Adrenal gland (tissue), 12 donors: Measurements from ENCODE around the gene PLIN3. TPM values are rescaled to one million over a fixed set of nuclear protein-coding genes. Genes with fewer than 3 reads are reported as not detected.

Experiments used
- DNase-seq, 7 donors: peaks; one replicate each; pipeline ENCODE4 v3.0.0-alpha.2; 2019 to 2020
- H3K27ac ChIP-seq, 5 donors: fragments of 200-600 bp; sonication (generic) in 4 of 5; 1 replicate in 3 of 5; 2 replicates in 2 of 5; pipeline versions ENCODE4 v1.5.1 to v1.8.0; 2016 to 2020; ENCODE audit warnings: mild to moderate bottlenecking in 1 of 5
- H3K27me3 ChIP-seq: fragments of 200-600 bp; 2 replicates; pipeline ENCODE4 v1.8.0; 2021
- H3K36me3 ChIP-seq, 2 donors: fragments of 200-600 bp; replicated peaks in 1 of 2; 1 replicate in 1 of 2; 2 replicates in 1 of 2; pipeline versions ENCODE4 v1.5.1 to v1.8.0; 2018 to 2022
- H3K4me1 ChIP-seq, 2 donors: fragments of 200-600 bp; replicated peaks in 1 of 2; 1 replicate in 1 of 2; 2 replicates in 1 of 2; pipeline versions ENCODE4 v1.5.1 to v1.8.0; 2018 to 2021
- H3K4me3 ChIP-seq, 4 donors: fragments of 200-600 bp; sonication (generic) in 3 of 4; one replicate each; pipeline ENCODE4 v1.5.1; 2016 to 2018
- H3K9me3 ChIP-seq, 3 donors: fragments of 200-600 bp; sonication (generic) in 1 of 3; replicated peaks in 1 of 3; 1 replicate in 2 of 3; 2 replicates in 1 of 3; pipeline versions ENCODE4 v1.5.1 to v1.8.0; 2016 to 2021
- CTCF ChIP-seq, 6 experiments: fragments of 450-650 bp in 4 of 6; fragments of 200-600 bp in 2 of 6; sonication (generic) in 1 of 6; IDR thresholded peaks; 1 replicate in 5 of 6; 2 replicates in 1 of 6; pipeline versions ENCODE4 v1.5.1 to v1.8.0; 2016 to 2021; ENCODE audit warnings: antibody characterized with exemption in 6 of 6, mild to moderate bottlenecking in 2 of 6, moderate library complexity in 1 of 6
- POLR2A ChIP-seq, 2 donors: fragments of 450-650 bp; IDR thresholded peaks; one replicate each; pipeline ENCODE4 v1.6.1; 2017; ENCODE audit warnings: antibody characterized with exemption in 2 of 2, mild to moderate bottlenecking in 2 of 2, moderate library complexity in 1 of 2
- WGBS, 4 donors: extraction: QIAGEN DNeasy Blood & Tissue Kit in 2 of 4; methylation state at CpG; one replicate each; pipeline versions ENCODE4 v1.1.5 to v1.1.7; 2013 to 2017; 5-methylcytosine and 5-hydroxymethylcytosine counted together
- intact Hi-C, 2 donors: fragments of 100-400 bp; cut with DNase I; formaldehyde crosslinking; loops; one replicate each; pipeline versions ENCODE4 v1.14.1 to v1.15.0; 2022 to 2023
- polyA plus RNA-seq, 3 donors: library from polyadenylated mRNA; stranded (reverse); fragments of 200-250 nt in 2 of 3; fragments of 350-450 nt in 1 of 3; fragmentation: Illumina TruSeq in 1 of 3; extraction: RNeasy Lipid Tissue Mini Kit (QIAGEN cat#74804) in 1 of 3; gene quantifications; one replicate each; pipeline ENCODE4 v1.2.3, GENCODE V29; 2013 to 2014
- total RNA-seq, 9 donors: library from RNA; depleted of rRNA in 4 of 9; stranded (reverse); fragments of >200 nt in 4 of 9; fragments of 120-200 nt in 1 of 9; fragmentation: NEBNext Ultra II Directional in 1 of 9; extraction: Animal tissue kit (Norgen Biotek cat#: 25700) in 1 of 9; gene quantifications; one replicate each; pipeline versions ENCODE4 v1.1.0 to v1.2.4, GENCODE V29; 2013 to 2023
- donor health status: healthy with polysubstance abuse.
- donor health status: Bipolar disorder and iron deficiency.
- donor health status: DM: yes; HTN: yes; CAD: no.
- donor health status: DM: no; HTN: no; CAD: no.
- donor health status: DM: no; HTN: no; CAD: no.
- donor health status: DM: yes; HTN: yes; CAD: no.

PLIN3 gene
- total and polyA plus RNA-seq, 12 donors = 21.3 to 181 (median 103) TPM

- Histone ChIP-seq H3K9me3 (no peaks in the 10 kb centered on the region), H3K4me1 (peaks cover 5 to 15% of the 10 kb centered on the region in 2 donors), H3K27me3 (no peaks in the 10 kb centered on the region), H3K36me3 (no peaks in the 10 kb centered on the region), H3K4me3 (peak overlapping the region in 1 of 4 donors; percentile 29), H3K27ac (no peak overlapping the region)
- DNase-seq = peak in 1 of 7 donors; percentile 42
- TF ChIP-seq CTCF (IDR thresholded peaks at IDR 0.05) (no peak), POLR2A (IDR thresholded peaks at IDR 0.05) (no peak)
- 69 to 84% (median 77%) methylated on average over 12 to 23 of the region's 23 CpGs for WGBS, 4 donors
- intact Hi-C loops = loop anchor here (5.0 kb wide), 3 partner anchors 43 to 117 kb away; no protein-coding TSS in a partner anchor
Observed at GRCh38 chr19:4914736-4915501, 47.5 kb upstream of the PLIN3 start.

- WGBS, 4 donors = 87 to 90% (median 88%) methylated on average over 22 to 24 of the region's 24 CpGs
- Histone ChIP-seq H3K27me3 (peaks cover 2% of the 10 kb centered on the region), H3K36me3 (no peaks in the 10 kb centered on the region), H3K9me3 (no peaks in the 10 kb centered on the region), H3K4me1 (peaks cover 11 to 21% of the 10 kb centered on the region in 2 donors), H3K27ac (no peak overlapping the region), H3K4me3 (no peak overlapping the region)
- DNase-seq = no peak
- TF ChIP-seq CTCF (IDR thresholded peaks at IDR 0.05) (no peak), POLR2A (IDR thresholded peaks at IDR 0.05) (no peak)
- intact Hi-C loops = loop anchor here (5.0 kb wide), 3 partner anchors 42 to 118 kb away; no protein-coding TSS in a partner anchor
Observed at GRCh38 chr19:4913996-4914735, 46.7 kb upstream of the PLIN3 start.

GRCh38 chr19:4911786-4912672, 44.6 kb upstream of the PLIN3 start:
- Histone ChIP-seq H3K9me3 (no peaks in the 10 kb centered on the region), H3K4me3 (peak overlapping the region in 1 of 4 donors; percentile 22), H3K4me1 (peaks cover 12 to 23% of the 10 kb centered on the region in 2 donors), H3K27ac (peak overlapping the region in 2 of 5 donors; percentile 4 to 65), H3K27me3 (peaks cover 10% of the 10 kb centered on the region), H3K36me3 (no peaks in the 10 kb centered on the region)
- WGBS, 4 donors = 20 to 33% (median 22%) methylated on average over 22 to 29 of the region's 29 CpGs
- TF ChIP-seq POLR2A (IDR thresholded peaks at IDR 0.05) (peak in 1 of 2 donors; percentile 9), CTCF (IDR thresholded peaks at IDR 0.05) (peak; percentile 48 to 79 (median 68))
- peak; percentile 44 to 82 (median 77) for DNase-seq
- intact Hi-C loops = loop anchor here (2.0 to 5.0 kb wide), 5 partner anchors 39 to 120 kb away; no protein-coding TSS in a partner anchor
